Measurements from ENCODE around the gene NCAPD2.
"Not testable (repeated sequence)": the region's sequence is repeated elsewhere in the genome, so short reads cannot be mapped to it uniquely, and the experiment has no call there.

NCAPD2 gene

DNA sequence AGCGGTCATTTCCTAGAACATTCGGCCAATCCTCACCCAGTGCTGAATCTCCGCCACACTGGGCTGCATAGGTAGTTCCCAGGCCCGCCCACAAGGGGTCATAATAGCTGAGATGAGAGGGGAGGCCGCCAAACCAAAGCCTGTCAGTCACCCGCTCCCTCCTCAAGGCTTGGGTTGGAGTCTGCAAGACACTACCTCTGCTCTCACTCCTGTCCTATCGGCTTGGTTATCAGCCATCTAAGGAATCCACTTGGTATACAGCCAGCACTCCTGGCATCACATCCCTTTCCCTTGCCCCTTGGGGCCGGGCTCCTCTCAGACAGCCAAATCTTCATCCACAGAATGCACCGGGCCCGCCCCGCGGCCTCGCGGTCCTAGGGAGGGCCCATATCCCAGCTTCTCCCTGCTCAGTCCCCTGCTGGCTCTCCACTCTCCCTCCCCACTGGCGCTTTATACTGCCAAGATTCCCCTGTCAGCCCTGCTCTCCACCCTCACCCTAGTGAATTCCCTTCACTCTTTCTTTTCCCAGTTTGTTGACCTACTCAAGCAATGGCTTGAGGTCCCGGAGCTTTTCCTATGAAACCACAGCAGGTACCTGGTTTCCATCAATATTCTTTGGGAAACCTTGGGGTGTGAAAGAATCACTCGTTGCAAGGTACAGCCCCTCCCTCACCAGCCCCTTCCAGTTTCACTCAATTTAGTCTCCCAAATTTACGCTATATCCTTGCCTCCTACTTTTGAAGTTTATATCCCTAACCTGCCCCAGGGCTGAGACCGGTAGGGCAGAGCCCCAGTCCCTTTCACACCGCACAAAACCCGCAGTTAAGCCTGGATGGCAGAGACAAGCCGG is 60.5 kb downstream of the NCAPD2 start:
- Histone ChIP-seq H3K4me1 (ENCODE audit: control insufficient read depth, insufficient read depth, low read length) (peaks cover 62% of the 10 kb centered on the region), H3K36me3 (ENCODE audit: control insufficient read depth, insufficient read depth, low read length, severe bottlenecking) (peaks cover 22% of the 10 kb centered on the region), H3K9ac (ENCODE audit: low read length) (peak overlapping the region; percentile 89), H3K4me3 (ENCODE audit: low read length) (peak overlapping the region; percentile 86), H3K9me3 (ENCODE audit: control insufficient read depth, low read length) (no peaks in the 10 kb centered on the region), H3K27me3 (replicated peaks; ENCODE audit: control insufficient read depth, insufficient read depth, low read length) (no peaks in the 10 kb centered on the region)
- peak; percentile 85 for DNase-seq (ENCODE audit: low read depth)

DNA sequence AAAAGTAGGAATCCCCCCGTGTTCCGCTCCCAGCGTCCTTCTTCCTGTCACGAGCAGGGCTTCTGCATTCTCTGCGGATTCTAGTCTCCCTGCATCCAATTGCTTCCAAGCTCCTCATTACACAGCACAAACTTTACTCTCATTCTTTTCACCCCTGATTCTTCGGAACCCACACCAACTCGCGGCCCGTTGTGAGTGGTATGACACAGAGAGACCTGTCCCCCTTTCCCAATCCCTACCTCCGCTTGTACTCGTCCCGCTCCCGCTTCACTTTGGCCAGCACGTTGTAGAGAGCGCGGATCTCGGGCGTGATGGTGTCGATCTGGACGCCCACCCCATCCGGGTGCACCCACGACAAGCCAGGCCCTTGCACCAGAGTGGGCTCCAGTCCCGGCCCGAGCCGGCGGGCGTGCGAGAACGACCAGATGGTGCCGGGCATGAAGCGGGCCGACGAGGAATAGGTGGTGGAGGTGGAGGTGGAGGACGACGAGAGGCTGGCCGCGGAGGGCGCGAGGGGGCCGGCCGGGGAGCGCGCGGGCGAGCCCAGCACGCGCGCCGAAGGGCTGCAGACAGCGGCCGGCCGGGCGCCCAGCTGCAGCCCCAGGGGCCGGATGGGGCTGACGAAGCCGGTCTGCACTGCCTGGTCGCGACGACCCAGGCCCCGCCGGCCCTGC is 61.3 kb downstream of the NCAPD2 start:
- Histone ChIP-seq H3K36me3 (ENCODE audit: control insufficient read depth, insufficient read depth, low read length, severe bottlenecking) (peaks cover 29% of the 10 kb centered on the region), H3K4me1 (ENCODE audit: control insufficient read depth, insufficient read depth, low read length) (peaks cover 61% of the 10 kb centered on the region)

DNA sequence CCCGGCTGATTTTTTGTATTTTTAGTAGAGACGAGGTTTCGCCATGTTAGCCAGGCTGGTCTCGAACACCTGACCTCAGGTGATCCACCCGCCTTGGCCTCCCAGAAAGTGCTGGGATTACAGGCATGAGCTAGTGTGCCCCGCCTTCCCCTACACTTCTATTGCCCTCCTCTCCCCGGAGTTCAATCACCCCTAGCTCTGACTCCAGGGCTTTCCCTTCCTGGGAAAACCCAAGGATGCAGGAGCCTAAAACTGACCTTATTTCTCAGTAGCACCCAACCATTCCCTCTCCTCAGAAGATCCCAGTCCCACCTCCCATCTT is 62.6 kb downstream of the NCAPD2 start:
- H3K27me3 ChIP-seq (replicated peaks; ENCODE audit: control insufficient read depth, insufficient read depth, low read length); H3K4me3 ChIP-seq (ENCODE audit: low read length); H3K9me3 ChIP-seq (ENCODE audit: control insufficient read depth, low read length); DNase-seq (ENCODE audit: low read depth): not testable (repeated sequence)
- Histone ChIP-seq H3K36me3 (ENCODE audit: control insufficient read depth, insufficient read depth, low read length, severe bottlenecking) (peaks cover 42% of the 10 kb centered on the region), H3K9ac (ENCODE audit: low read length) (peak overlapping the region; percentile 43), H3K4me1 (ENCODE audit: control insufficient read depth, insufficient read depth, low read length) (peaks cover 48% of the 10 kb centered on the region)

More for the DNA sequence above, 61.3 kb downstream of the NCAPD2 start:
- peak; percentile 51 for DNase-seq (ENCODE audit: low read depth)
- Histone ChIP-seq H3K9me3 (ENCODE audit: control insufficient read depth, low read length) (no peaks in the 10 kb centered on the region), H3K27me3 (replicated peaks; ENCODE audit: control insufficient read depth, insufficient read depth, low read length) (no peaks in the 10 kb centered on the region), H3K9ac (ENCODE audit: low read length) (peak overlapping the region; percentile 89), H3K4me3 (ENCODE audit: low read length) (peak overlapping the region; percentile 86)

DNA sequence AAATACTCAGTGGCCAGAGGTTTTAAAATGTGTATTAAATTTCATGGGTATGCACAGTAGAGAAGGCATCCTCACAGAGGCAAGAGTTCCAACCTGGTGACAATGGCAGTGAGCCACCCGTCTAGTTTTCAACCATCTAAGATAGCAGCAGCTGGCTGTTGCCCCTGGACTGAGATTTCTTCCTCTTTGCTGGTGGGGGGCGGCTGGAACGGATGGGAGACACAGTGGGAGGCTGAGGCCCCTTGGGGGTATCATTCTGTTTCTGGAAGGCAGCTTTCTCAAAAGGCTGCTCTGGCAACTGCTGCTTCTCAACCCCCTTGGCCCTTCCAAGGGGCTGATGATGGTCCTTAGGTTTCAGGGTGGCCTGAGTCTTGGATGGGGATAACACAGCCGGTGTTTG is 63.0 kb downstream of the NCAPD2 start:
- Histone ChIP-seq H3K4me3 (ENCODE audit: low read length) (no peak overlapping the region), H3K36me3 (ENCODE audit: control insufficient read depth, insufficient read depth, low read length, severe bottlenecking) (peaks cover 46% of the 10 kb centered on the region), H3K9ac (ENCODE audit: low read length) (peak overlapping the region; percentile 7), H3K4me1 (ENCODE audit: control insufficient read depth, insufficient read depth, low read length) (peaks cover 44% of the 10 kb centered on the region), H3K27me3 (replicated peaks; ENCODE audit: control insufficient read depth, insufficient read depth, low read length) (no peaks in the 10 kb centered on the region), H3K9me3 (ENCODE audit: control insufficient read depth, low read length) (no peaks in the 10 kb centered on the region)
- DNase-seq (ENCODE audit: low read depth) = no peak

DNA sequence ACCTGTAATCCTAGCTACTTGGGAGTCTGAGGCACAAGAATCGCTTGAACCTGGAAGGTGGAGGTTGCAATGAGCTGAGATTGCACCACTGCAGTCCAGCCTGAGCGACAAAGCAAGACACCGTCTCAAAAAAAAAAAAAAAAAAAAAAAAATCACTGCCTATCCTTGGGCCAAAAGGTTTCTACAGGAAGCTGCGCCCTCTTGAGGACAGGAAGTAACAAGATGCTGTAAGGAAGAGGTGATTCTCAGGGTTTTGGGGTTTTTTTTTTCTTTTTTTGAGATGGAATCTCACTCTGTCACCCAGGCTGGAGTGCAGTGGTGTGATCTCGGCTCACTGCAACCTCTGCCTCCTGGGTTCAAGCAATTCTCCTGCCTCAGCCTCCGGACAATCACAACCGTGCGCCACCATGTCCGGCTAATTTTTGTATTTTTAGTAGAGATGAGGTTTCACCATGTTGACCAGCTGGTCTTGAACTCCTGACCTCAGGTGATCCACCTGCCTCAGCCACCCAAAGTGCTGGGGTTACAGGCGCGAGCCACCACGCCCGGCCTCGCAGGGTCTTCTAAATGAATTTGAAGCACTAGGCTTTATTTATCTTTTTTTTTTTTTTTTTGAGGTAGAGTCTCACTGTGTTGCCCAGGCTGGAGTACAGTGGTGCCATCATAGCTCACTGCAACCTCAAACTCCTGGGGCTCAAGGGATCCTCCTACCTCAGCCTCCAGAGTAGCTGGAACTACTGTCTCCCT is 64.3 kb downstream of the NCAPD2 start:
- H3K9me3 ChIP-seq (ENCODE audit: control insufficient read depth, low read length); H3K9ac ChIP-seq (ENCODE audit: low read length); H3K27me3 ChIP-seq (replicated peaks; ENCODE audit: control insufficient read depth, insufficient read depth, low read length); H3K4me3 ChIP-seq (ENCODE audit: low read length): not testable (repeated sequence)
- Histone ChIP-seq H3K4me1 (ENCODE audit: control insufficient read depth, insufficient read depth, low read length) (peaks cover 31% of the 10 kb centered on the region), H3K36me3 (ENCODE audit: control insufficient read depth, insufficient read depth, low read length, severe bottlenecking) (peaks cover 60% of the 10 kb centered on the region)
- DNase-seq (ENCODE audit: low read depth) = peak; percentile 91

DNA sequence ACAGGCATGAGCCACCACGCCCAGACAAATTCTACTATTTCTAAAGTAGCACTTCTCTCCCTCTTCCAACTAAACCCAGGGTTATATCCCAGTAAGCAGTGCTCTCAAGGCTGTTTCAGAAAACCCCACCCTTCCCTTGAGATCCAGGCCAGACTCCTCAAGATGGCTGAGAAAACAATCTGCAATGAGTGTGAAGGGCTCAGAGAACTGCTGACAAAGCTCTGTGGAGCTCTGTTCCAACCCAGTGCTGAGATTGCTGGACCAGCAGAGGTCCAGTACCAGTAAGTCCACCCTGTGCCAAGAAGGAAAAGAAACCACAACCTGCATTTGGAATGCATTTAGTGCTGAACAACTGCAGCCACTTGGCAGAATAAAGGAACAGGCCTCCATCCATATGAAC is 65.6 kb downstream of the NCAPD2 start:
- Histone ChIP-seq H3K9me3 (ENCODE audit: control insufficient read depth, low read length) (no peaks in the 10 kb centered on the region), H3K36me3 (ENCODE audit: control insufficient read depth, insufficient read depth, low read length, severe bottlenecking) (peaks cover 69% of the 10 kb centered on the region), H3K4me1 (ENCODE audit: control insufficient read depth, insufficient read depth, low read length) (peaks cover 20% of the 10 kb centered on the region), H3K9ac (ENCODE audit: low read length) (peak overlapping the region; percentile 48), H3K27me3 (replicated peaks; ENCODE audit: control insufficient read depth, insufficient read depth, low read length) (no peaks in the 10 kb centered on the region), H3K4me3 (ENCODE audit: low read length) (no peak overlapping the region)
- DNase-seq (ENCODE audit: low read depth) = no peak

DNA sequence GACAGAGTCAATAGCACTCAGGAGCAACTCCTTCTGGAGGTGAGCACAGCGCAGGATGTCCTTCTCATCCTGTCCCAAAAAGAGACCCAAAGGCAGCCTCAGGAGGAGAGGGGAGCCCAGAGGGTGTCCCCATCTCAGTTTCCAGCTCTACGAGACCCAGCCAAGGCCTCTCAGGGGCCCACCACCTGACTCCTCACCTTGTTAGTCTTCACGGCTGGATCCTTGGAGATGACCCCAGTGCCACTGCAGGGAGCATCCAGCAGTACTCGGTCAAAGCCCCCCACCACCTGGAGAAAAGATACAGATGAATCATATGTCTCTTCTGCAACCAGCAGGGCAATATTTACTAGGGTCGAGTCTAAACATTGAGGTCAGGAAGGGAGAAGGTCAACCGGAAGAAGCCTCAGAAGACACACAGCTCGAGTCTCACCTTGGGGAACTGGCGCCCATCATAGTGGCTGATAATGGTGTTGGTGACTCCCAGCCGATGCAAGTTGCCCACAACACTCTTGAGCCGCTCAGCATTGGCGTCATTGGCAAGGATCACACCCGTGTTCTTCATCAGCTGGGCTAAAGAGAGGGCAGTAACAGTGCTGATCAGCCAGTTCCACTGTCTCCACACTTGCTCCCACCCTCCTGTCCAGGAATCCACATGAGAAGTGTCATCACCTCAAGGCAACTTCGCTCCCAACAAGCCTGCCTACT is 66.8 kb downstream of the NCAPD2 start:
- no peak for DNase-seq (ENCODE audit: low read depth)
- Histone ChIP-seq H3K9me3 (ENCODE audit: control insufficient read depth, low read length) (no peaks in the 10 kb centered on the region), H3K4me1 (ENCODE audit: control insufficient read depth, insufficient read depth, low read length) (peaks cover 12% of the 10 kb centered on the region), H3K27me3 (replicated peaks; ENCODE audit: control insufficient read depth, insufficient read depth, low read length) (no peaks in the 10 kb centered on the region), H3K9ac (ENCODE audit: low read length) (no peak overlapping the region), H3K4me3 (ENCODE audit: low read length) (no peak overlapping the region), H3K36me3 (ENCODE audit: control insufficient read depth, insufficient read depth, low read length, severe bottlenecking) (peaks cover 80% of the 10 kb centered on the region)

DNA sequence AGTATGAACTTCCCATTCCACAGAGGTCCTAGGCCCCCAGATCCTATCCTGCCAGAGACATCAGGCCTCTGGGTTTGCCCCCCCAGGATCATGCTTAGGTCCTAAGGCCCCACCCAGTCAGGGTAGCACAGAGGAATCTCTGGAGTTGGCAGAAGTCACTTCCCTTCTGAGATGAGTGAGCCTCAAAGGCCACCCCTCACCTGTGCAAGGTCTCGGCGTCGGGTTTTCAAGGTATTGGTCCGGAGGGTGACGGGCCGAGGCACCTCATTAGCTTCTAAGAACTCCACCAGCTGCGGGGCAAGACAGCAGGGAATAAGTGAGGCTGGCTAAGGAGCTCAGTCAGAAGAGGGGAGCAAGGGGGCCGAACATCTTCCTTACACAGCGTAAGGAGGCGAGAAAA is 69.0 kb downstream of the NCAPD2 start:
- Histone ChIP-seq H3K36me3 (ENCODE audit: control insufficient read depth, insufficient read depth, low read length, severe bottlenecking) (peaks cover 79% of the 10 kb centered on the region), H3K4me3 (ENCODE audit: low read length) (no peak overlapping the region), H3K4me1 (ENCODE audit: control insufficient read depth, insufficient read depth, low read length) (peaks cover 23% of the 10 kb centered on the region), H3K9me3 (ENCODE audit: control insufficient read depth, low read length) (no peaks in the 10 kb centered on the region), H3K9ac (ENCODE audit: low read length) (no peak overlapping the region), H3K27me3 (replicated peaks; ENCODE audit: control insufficient read depth, insufficient read depth, low read length) (no peaks in the 10 kb centered on the region)
- no peak for DNase-seq (ENCODE audit: low read depth)

DNA sequence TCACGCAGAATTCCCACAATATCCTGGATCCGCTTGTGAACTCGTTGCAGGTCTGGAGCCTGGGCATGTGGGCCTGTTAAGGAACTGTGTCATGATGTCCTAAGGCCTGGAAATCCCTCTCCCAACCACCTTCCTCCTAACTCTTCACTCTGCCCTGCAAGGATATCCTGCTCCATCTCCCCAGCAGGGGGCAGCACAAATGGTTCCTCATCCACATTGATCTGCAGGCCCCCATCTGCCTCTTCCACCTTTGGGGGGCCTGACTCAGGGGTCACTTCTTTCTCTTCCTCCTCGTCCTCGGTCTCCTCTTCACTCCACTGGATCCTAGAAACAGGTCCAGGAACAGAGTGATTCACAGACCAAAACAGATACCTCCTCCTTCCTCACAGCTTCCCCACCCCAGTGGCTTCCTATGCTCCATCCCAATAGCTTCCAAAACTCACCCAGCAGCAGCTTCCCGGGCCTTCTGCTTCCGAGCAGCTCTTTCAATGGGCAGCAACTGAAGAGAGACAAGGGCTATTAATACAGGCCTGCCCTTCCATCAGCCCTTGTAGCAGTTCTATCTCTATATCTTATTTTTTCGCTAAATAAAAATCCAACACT is 69.6 kb downstream of the NCAPD2 start:
- Histone ChIP-seq H3K4me3 (ENCODE audit: low read length) (no peak overlapping the region), H3K36me3 (ENCODE audit: control insufficient read depth, insufficient read depth, low read length, severe bottlenecking) (peaks cover 77% of the 10 kb centered on the region)

DNA sequence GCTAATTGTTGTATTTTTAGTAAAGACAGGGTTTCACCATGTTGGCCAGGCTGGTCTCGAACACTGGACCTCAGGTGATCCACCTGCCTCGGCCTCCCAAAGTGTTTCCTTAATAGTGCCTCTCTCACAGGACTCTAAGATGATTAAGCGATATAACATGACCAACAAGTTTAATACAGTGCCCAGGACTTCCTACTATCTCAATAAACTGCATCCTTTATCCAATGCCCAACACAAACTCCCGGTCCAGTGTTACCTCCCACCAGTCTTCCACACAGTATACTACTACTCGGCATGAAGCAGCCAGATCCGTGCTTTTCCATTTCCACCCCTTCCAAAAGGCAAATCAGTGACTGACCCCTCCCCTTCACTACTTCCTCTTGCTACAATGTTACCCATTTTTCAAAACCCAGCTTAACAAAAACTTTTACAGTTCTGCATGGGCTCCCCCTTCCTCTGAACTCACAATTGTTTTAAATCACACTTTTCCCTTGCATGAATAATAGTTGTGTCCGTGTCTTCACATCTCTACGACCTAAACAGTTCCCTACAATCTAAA is 73.3 kb downstream of the NCAPD2 start:
- DNase-seq (ENCODE audit: low read depth) = peak; percentile 24
- Histone ChIP-seq H3K4me1 (ENCODE audit: control insufficient read depth, insufficient read depth, low read length) (peaks cover 15% of the 10 kb centered on the region), H3K9me3 (ENCODE audit: control insufficient read depth, low read length) (no peaks in the 10 kb centered on the region), H3K36me3 (ENCODE audit: control insufficient read depth, insufficient read depth, low read length, severe bottlenecking) (peaks cover 73% of the 10 kb centered on the region), H3K4me3 (ENCODE audit: low read length) (peak overlapping the region; percentile 84), H3K27me3 (replicated peaks; ENCODE audit: control insufficient read depth, insufficient read depth, low read length) (no peaks in the 10 kb centered on the region), H3K9ac (ENCODE audit: low read length) (peak overlapping the region; percentile 92)

More for the DNA sequence above, 69.6 kb downstream of the NCAPD2 start:
- Histone ChIP-seq H3K4me1 (ENCODE audit: control insufficient read depth, insufficient read depth, low read length) (peaks cover 23% of the 10 kb centered on the region), H3K9ac (ENCODE audit: low read length) (no peak overlapping the region), H3K9me3 (ENCODE audit: control insufficient read depth, low read length) (no peaks in the 10 kb centered on the region), H3K27me3 (replicated peaks; ENCODE audit: control insufficient read depth, insufficient read depth, low read length) (no peaks in the 10 kb centered on the region)
- DNase-seq (ENCODE audit: low read depth) = peak; percentile 74
